ENCODE measurements around the gene PTH2R. TPM values are rescaled to one million over a fixed set of nuclear protein-coding genes. Genes with fewer than 3 reads are reported as not detected.
A peak's percentile ranks its signal among the peaks of the same experiment; 100 is the strongest.
"Not testable (repeated sequence)": the region's sequence is repeated elsewhere in the genome, so short reads cannot be mapped to it uniquely, and the experiment has no call there.

The PTH2R gene
- polyA plus RNA-seq, 4 donors, result 0.04 TPM; not detected in 3

DNA sequence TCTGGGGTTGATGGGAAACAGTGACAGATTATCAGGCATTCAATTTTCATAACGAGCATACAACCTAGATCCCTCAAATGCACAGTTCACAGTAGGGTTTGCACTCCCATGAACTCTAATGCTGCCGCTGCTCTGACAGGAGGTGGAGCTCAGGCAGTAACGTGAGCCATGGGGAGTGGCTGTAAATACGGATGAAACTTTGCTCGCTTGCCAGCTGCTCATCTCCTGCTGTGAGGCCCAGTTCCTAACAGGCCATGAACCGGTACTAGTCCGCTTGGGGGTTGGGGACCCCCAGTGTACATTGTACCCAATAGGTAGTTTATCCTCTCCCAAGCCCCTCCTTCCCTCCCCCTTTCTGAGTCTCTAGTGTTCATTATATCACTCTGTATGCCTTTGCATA is 94.6 kb downstream of the PTH2R start:
- no peaks in the 10 kb centered on the region for H3K27me3 ChIP-seq (ENCODE audit: control insufficient read depth in 3 of 3, insufficient read depth in 3 of 3, low read length in 3 of 3)
- no peak overlapping the region for H3K27ac ChIP-seq (ENCODE audit: low read depth in 1 of 3, low read length in 2 of 3)
- H3K36me3 ChIP-seq (ENCODE audit: control insufficient read depth in 3 of 3, insufficient read depth in 2 of 3, low read depth in 1 of 3, low read length in 3 of 3), result no peaks in the 10 kb centered on the region
- no peaks in the 10 kb centered on the region for H3K9me3 ChIP-seq (ENCODE audit: control insufficient read depth in 2 of 2, insufficient read depth in 1 of 2, low read depth in 1 of 2, low read length in 1 of 2)
- no peak overlapping the region for H3K4me3 ChIP-seq (ENCODE audit: low read depth in 1 of 3, low read length in 3 of 3)
- peak; percentile 71 to 78 for DNase-seq
- 11 to 33% (median 22%) methylated on average over 7 of the region's 7 CpGs for WGBS, 3 donors
- no peak for FAIRE-seq
- peaks cover 0 to 2% (median 0%) of the 10 kb centered on the region in 3 donors for H3K4me1 ChIP-seq (ENCODE audit: control insufficient read depth in 3 of 3, insufficient read depth in 2 of 3, low read depth in 1 of 3, low read length in 2 of 3)

GRCh38 chr2:208502288-208502687 is 95.7 kb downstream of the PTH2R start:
- peaks cover 0 to 2% (median 0%) of the 10 kb centered on the region in 3 donors for H3K4me1 ChIP-seq (ENCODE audit: control insufficient read depth in 3 of 3, insufficient read depth in 2 of 3, low read depth in 1 of 3, low read length in 2 of 3)
- no peaks in the 10 kb centered on the region for H3K27me3 ChIP-seq (ENCODE audit: control insufficient read depth in 3 of 3, insufficient read depth in 3 of 3, low read length in 3 of 3)
- FAIRE-seq, result no peak
- no peak for DNase-seq
- H3K4me3 ChIP-seq (ENCODE audit: low read depth in 1 of 3, low read length in 3 of 3), result no peak overlapping the region
- no peaks in the 10 kb centered on the region for H3K9me3 ChIP-seq (ENCODE audit: control insufficient read depth in 2 of 2, insufficient read depth in 1 of 2, low read depth in 1 of 2, low read length in 1 of 2)
- H3K27ac ChIP-seq (ENCODE audit: low read depth in 1 of 3, low read length in 2 of 3), result no peak overlapping the region
- H3K36me3 ChIP-seq (ENCODE audit: control insufficient read depth in 3 of 3, insufficient read depth in 2 of 3, low read depth in 1 of 3, low read length in 3 of 3), result no peaks in the 10 kb centered on the region

DNA sequence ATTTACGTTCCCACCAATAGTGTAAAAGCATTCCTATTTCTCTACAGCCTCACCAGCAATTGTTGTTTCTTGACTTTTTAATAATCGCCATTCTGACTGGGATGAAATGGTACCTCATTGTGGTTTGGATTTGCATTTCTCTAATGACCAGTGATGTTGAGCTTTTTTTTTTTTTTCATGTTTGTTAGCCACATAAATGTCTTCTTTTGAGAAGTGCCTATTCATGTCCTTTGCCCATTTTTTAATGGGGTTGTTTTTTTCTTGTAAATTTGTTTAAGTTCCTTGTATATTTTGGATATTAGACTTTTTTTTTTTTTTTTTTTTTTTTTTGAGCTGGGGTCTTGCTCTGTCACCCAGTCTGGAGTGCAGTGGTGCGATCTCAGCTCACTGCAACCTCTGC is 98.8 kb downstream of the PTH2R start:
- H3K4me3 ChIP-seq (ENCODE audit: low read depth in 1 of 3, low read length in 3 of 3); DNase-seq; H3K27me3 ChIP-seq (ENCODE audit: control insufficient read depth in 3 of 3, insufficient read depth in 3 of 3, low read length in 3 of 3); H3K9me3 ChIP-seq (ENCODE audit: control insufficient read depth in 2 of 2, insufficient read depth in 1 of 2, low read depth in 1 of 2, low read length in 1 of 2); H3K4me1 ChIP-seq (ENCODE audit: control insufficient read depth in 3 of 3, insufficient read depth in 2 of 3, low read depth in 1 of 3, low read length in 2 of 3); H3K27ac ChIP-seq (ENCODE audit: low read depth in 1 of 3, low read length in 2 of 3); FAIRE-seq; H3K36me3 ChIP-seq (ENCODE audit: control insufficient read depth in 3 of 3, insufficient read depth in 2 of 3, low read depth in 1 of 3, low read length in 3 of 3): not testable (repeated sequence)
- 90 to 92% (median 91%) methylated on average over 3 of the region's 3 CpGs for WGBS, 3 donors

DNA sequence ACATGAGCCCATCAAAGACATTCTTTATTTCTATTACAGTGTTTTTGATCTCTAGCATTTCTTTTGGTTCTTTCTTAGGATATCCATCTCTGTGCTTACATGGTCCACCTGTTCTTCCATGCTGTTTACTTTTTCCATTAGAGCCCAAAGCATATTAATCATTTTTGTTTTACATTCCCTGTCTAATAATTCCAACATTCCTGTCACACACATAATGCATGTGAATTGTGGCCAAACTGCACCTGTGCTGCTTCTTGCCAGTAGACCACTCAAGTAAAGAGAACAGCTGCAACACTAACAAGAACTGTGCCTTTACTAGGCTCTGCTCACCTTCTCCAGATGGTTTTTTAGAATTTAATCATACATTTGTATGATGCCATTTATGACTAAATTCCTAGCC is 103.0 kb downstream of the PTH2R start:
- no peaks in the 10 kb centered on the region for H3K36me3 ChIP-seq (ENCODE audit: control insufficient read depth in 3 of 3, insufficient read depth in 2 of 3, low read depth in 1 of 3, low read length in 3 of 3)
- no peaks in the 10 kb centered on the region for H3K27me3 ChIP-seq (ENCODE audit: control insufficient read depth in 3 of 3, insufficient read depth in 3 of 3, low read length in 3 of 3)
- FAIRE-seq (no peak), DNase-seq (no peak)
- H3K4me1 ChIP-seq (ENCODE audit: control insufficient read depth in 3 of 3, insufficient read depth in 2 of 3, low read depth in 1 of 3, low read length in 2 of 3), result no peaks in the 10 kb centered on the region
- no peaks in the 10 kb centered on the region for H3K9me3 ChIP-seq (ENCODE audit: control insufficient read depth in 2 of 2, insufficient read depth in 1 of 2, low read depth in 1 of 2, low read length in 1 of 2)
- no peak overlapping the region for H3K4me3 ChIP-seq (ENCODE audit: low read depth in 1 of 3, low read length in 3 of 3)
- H3K27ac ChIP-seq (ENCODE audit: low read depth in 1 of 3, low read length in 2 of 3), result no peak overlapping the region

GRCh38 chr2:208511016-208511415 is 104.4 kb downstream of the PTH2R start:
- WGBS, 3 donors, result 77 to 93% (median 86%) methylated on average over 3 of the region's 3 CpGs
- no peak for FAIRE-seq

DNA sequence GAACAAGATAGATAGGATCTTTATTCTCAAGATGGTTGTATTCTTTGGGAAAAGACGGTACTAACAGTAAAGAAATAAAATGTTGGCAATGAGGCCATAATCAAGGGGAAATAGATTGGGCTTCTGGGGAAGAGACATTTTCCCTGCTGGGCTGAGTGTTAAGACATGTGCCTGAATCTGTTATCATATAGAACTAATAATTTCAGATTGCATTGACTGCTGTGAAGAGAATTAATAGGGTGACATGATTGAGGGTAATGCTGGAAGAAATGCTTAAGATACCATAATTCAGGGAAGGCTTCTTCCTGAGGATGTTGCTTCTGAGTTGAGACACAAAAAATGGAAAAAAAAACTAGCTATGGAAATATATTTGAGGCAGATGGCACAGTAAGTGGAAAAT is 105.0 kb downstream of the PTH2R start:
- Histone ChIP-seq H3K9me3 (ENCODE audit: control insufficient read depth in 2 of 2, insufficient read depth in 1 of 2, low read depth in 1 of 2, low read length in 1 of 2) (peaks cover 0 to 12% of the 10 kb centered on the region in 2 donors), H3K27me3 (ENCODE audit: control insufficient read depth in 3 of 3, insufficient read depth in 3 of 3, low read length in 3 of 3) (no peaks in the 10 kb centered on the region), H3K4me3 (ENCODE audit: low read depth in 1 of 3, low read length in 3 of 3) (no peak overlapping the region), H3K4me1 (ENCODE audit: control insufficient read depth in 3 of 3, insufficient read depth in 2 of 3, low read depth in 1 of 3, low read length in 2 of 3) (no peaks in the 10 kb centered on the region), H3K36me3 (ENCODE audit: control insufficient read depth in 3 of 3, insufficient read depth in 2 of 3, low read depth in 1 of 3, low read length in 3 of 3) (no peaks in the 10 kb centered on the region), H3K27ac (ENCODE audit: low read depth in 1 of 3, low read length in 2 of 3) (no peak overlapping the region)
- no peak for DNase-seq
- 29 to 44% (median 41%) methylated on average over 1 of the region's 1 CpG for WGBS, 3 donors
- no peak for FAIRE-seq

More at GRCh38 chr2:208511016-208511415, 104.4 kb downstream of the PTH2R start:
- Histone ChIP-seq H3K27me3 (ENCODE audit: control insufficient read depth in 3 of 3, insufficient read depth in 3 of 3, low read length in 3 of 3) (no peaks in the 10 kb centered on the region), H3K9me3 (ENCODE audit: control insufficient read depth in 2 of 2, insufficient read depth in 1 of 2, low read depth in 1 of 2, low read length in 1 of 2) (peaks cover 0 to 10% of the 10 kb centered on the region in 2 donors), H3K4me1 (ENCODE audit: control insufficient read depth in 3 of 3, insufficient read depth in 2 of 3, low read depth in 1 of 3, low read length in 2 of 3) (no peaks in the 10 kb centered on the region), H3K36me3 (ENCODE audit: control insufficient read depth in 3 of 3, insufficient read depth in 2 of 3, low read depth in 1 of 3, low read length in 3 of 3) (no peaks in the 10 kb centered on the region), H3K27ac (ENCODE audit: low read depth in 1 of 3, low read length in 2 of 3) (no peak overlapping the region), H3K4me3 (ENCODE audit: low read depth in 1 of 3, low read length in 3 of 3) (no peak overlapping the region)
- no peak for DNase-seq

DNA sequence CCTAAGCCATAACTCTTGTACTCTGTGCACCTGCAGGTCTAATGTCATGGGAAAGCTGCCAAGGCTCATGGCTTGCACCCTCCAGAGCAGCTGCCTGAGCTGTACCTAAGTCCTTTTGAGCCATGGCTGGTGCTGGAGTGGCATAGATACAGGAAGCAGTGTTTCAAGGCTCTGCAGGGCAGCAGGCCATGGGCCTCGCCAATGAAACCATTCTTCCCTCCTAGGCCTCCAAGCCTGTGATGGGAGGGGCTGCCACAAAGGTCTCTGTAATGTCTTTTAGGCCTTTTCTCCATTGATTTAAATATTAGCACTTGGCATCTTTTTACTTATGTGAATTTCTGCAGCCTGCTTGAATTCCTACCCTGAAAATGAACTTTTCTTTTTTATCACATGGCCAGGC is 108.5 kb downstream of the PTH2R start:
- Histone ChIP-seq H3K36me3 (ENCODE audit: control insufficient read depth in 3 of 3, insufficient read depth in 2 of 3, low read depth in 1 of 3, low read length in 3 of 3) (no peaks in the 10 kb centered on the region), H3K4me3 (ENCODE audit: low read depth in 1 of 3, low read length in 3 of 3) (no peak overlapping the region), H3K27ac (ENCODE audit: low read depth in 1 of 3, low read length in 2 of 3) (no peak overlapping the region), H3K9me3 (ENCODE audit: control insufficient read depth in 2 of 2, insufficient read depth in 1 of 2, low read depth in 1 of 2, low read length in 1 of 2) (peaks cover 0 to 12% of the 10 kb centered on the region in 2 donors), H3K27me3 (ENCODE audit: control insufficient read depth in 3 of 3, insufficient read depth in 3 of 3, low read length in 3 of 3) (no peaks in the 10 kb centered on the region), H3K4me1 (ENCODE audit: control insufficient read depth in 3 of 3, insufficient read depth in 2 of 3, low read depth in 1 of 3, low read length in 2 of 3) (no peaks in the 10 kb centered on the region)
- DNase-seq (no peak), FAIRE-seq (no peak)
- WGBS, 3 donors, result 85 to 94% (median 89%) methylated on average over 1 of the region's 1 CpG

- H3K36me3 ChIP-seq (ENCODE audit: control insufficient read depth in 3 of 3, insufficient read depth in 2 of 3, low read depth in 1 of 3, low read length in 3 of 3); H3K27ac ChIP-seq (ENCODE audit: low read depth in 1 of 3, low read length in 2 of 3); DNase-seq; FAIRE-seq; H3K9me3 ChIP-seq (ENCODE audit: control insufficient read depth in 2 of 2, insufficient read depth in 1 of 2, low read depth in 1 of 2, low read length in 1 of 2); H3K4me3 ChIP-seq (ENCODE audit: low read depth in 1 of 3, low read length in 3 of 3); H3K27me3 ChIP-seq (ENCODE audit: control insufficient read depth in 3 of 3, insufficient read depth in 3 of 3, low read length in 3 of 3); H3K4me1 ChIP-seq (ENCODE audit: control insufficient read depth in 3 of 3, insufficient read depth in 2 of 3, low read depth in 1 of 3, low read length in 2 of 3): not testable (repeated sequence)
Measured at GRCh38 chr2:208523069-208523468, 116.5 kb downstream of the PTH2R start.

GRCh38 chr2:208525165-208525564 is 118.6 kb downstream of the PTH2R start:
- WGBS, 3 donors, result 75 to 81% (median 76%) methylated on average over 6 of the region's 6 CpGs
- H3K9me3 ChIP-seq (ENCODE audit: control insufficient read depth in 2 of 2, insufficient read depth in 1 of 2, low read depth in 1 of 2, low read length in 1 of 2); H3K4me3 ChIP-seq (ENCODE audit: low read depth in 1 of 3, low read length in 3 of 3); H3K27me3 ChIP-seq (ENCODE audit: control insufficient read depth in 3 of 3, insufficient read depth in 3 of 3, low read length in 3 of 3); H3K27ac ChIP-seq (ENCODE audit: low read depth in 1 of 3, low read length in 2 of 3); FAIRE-seq; DNase-seq; H3K4me1 ChIP-seq (ENCODE audit: control insufficient read depth in 3 of 3, insufficient read depth in 2 of 3, low read depth in 1 of 3, low read length in 2 of 3); H3K36me3 ChIP-seq (ENCODE audit: control insufficient read depth in 3 of 3, insufficient read depth in 2 of 3, low read depth in 1 of 3, low read length in 3 of 3): not testable (repeated sequence)

Measured in small intestine (tissue), 7 donors.